ENCODE measurements around the gene ADAM19.

The ADAM19 gene

GRCh38 chr5:157514974-157515373 lies 60.6 kb downstream of the ADAM19 start:
- no peak for DNase-seq (ENCODE audit: low read depth)

- no peak for DNase-seq (ENCODE audit: low read depth)
Observed at GRCh38 chr5:157513182-157513581, 62.4 kb downstream of the ADAM19 start.

- DNase-seq (ENCODE audit: low read depth), result peak; percentile 94
Observed at GRCh38 chr5:157511651-157512644, 63.6 kb downstream of the ADAM19 start.

- no peak for DNase-seq (ENCODE audit: low read depth)
Observed at GRCh38 chr5:157510682-157511081, 64.9 kb downstream of the ADAM19 start.

- no peak for DNase-seq (ENCODE audit: low read depth)
Observed at GRCh38 chr5:157509587-157509986, 66.0 kb downstream of the ADAM19 start.

- DNase-seq (ENCODE audit: low read depth), result no peak
Observed at GRCh38 chr5:157509093-157509492, 66.5 kb downstream of the ADAM19 start.

GRCh38 chr5:157506981-157507780 lies 68.4 kb downstream of the ADAM19 start:
- no peak for DNase-seq (ENCODE audit: low read depth)

- DNase-seq (ENCODE audit: low read depth), result no peak
Observed at GRCh38 chr5:157506066-157506590, 69.4 kb downstream of the ADAM19 start.

GRCh38 chr5:157505496-157505895 lies 70.1 kb downstream of the ADAM19 start:
- no peak for DNase-seq (ENCODE audit: low read depth)

GRCh38 chr5:157504053-157504452 lies 71.5 kb downstream of the ADAM19 start:
- DNase-seq (ENCODE audit: low read depth), result no peak

GRCh38 chr5:157502143-157502647 lies 73.4 kb downstream of the ADAM19 start:
- no peak for DNase-seq (ENCODE audit: low read depth)

GRCh38 chr5:157497875-157498611 lies 77.5 kb downstream of the ADAM19 start:
- DNase-seq (ENCODE audit: low read depth), result no peak

- no peak for DNase-seq (ENCODE audit: low read depth)
Observed at GRCh38 chr5:157496864-157497263, 78.7 kb downstream of the ADAM19 start.

GRCh38 chr5:157494178-157494832 lies 81.3 kb downstream of the ADAM19 start:
- DNase-seq (ENCODE audit: low read depth), result no peak

GRCh38 chr5:157492886-157493285 lies 82.7 kb downstream of the ADAM19 start:
- DNase-seq (ENCODE audit: low read depth), result no peak

- no peak for DNase-seq (ENCODE audit: low read depth)
Observed at GRCh38 chr5:157491471-157491995, 84.0 kb downstream of the ADAM19 start.

- no peak for DNase-seq (ENCODE audit: low read depth)
Observed at GRCh38 chr5:157487358-157487757, 88.2 kb downstream of the ADAM19 start.

- DNase-seq (ENCODE audit: low read depth), result no peak
Observed at GRCh38 chr5:157486861-157487260, 88.7 kb downstream of the ADAM19 start.

- DNase-seq (ENCODE audit: low read depth), result no peak
Observed at GRCh38 chr5:157486221-157486681, 89.3 kb downstream of the ADAM19 start.

GRCh38 chr5:157485811-157486210 lies 89.8 kb downstream of the ADAM19 start:
- DNase-seq (ENCODE audit: low read depth), result no peak

- DNase-seq (ENCODE audit: low read depth), result no peak
Observed at GRCh38 chr5:157485340-157485739, 90.2 kb downstream of the ADAM19 start.

Data from non-pigmented ciliary epithelial cell (primary cell).